ENCODE measurements around the gene TMEM272.
"Not testable (repeated sequence)": the region's sequence is repeated elsewhere in the genome, so short reads cannot be mapped to it uniquely, and the experiment has no call there.

TMEM272 gene

DNA sequence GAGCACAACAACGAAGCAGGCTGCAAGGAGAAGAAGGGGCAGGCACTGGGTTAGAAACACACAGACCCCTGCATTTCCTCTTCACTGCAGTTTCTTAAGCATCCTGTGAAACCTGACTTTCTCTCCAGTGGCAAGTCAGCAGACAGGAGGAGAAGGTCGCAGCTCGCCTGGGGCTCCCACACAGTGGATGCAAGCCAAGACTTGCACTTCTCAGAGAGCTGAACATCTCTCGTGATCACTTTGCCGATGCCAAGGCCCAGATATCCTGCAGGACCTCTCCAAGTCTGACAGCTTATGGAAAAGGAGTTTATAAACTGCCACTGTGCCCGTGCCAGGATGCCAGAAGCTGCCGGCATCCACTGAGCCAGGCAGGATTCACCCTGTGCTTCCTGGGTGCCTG lies 18.4 kb downstream of the TMEM272 start:
- Histone ChIP-seq H3K36me3 (replicated peaks) (no peaks in the 10 kb centered on the region), H3K4me3 (ENCODE audit: low read depth, low read length) (no peak overlapping the region), H3K27me3 (replicated peaks) (peaks cover 5% of the 10 kb centered on the region), H3K27ac (no peak overlapping the region)
- in situ Hi-C loops (cut with HindIII; ENCODE audit: low pct_ligation_motif_present, low sequenced_read_pairs), result no loop called here
- DNase-seq, result no peak
- TF ChIP-seq, protein P1, sequence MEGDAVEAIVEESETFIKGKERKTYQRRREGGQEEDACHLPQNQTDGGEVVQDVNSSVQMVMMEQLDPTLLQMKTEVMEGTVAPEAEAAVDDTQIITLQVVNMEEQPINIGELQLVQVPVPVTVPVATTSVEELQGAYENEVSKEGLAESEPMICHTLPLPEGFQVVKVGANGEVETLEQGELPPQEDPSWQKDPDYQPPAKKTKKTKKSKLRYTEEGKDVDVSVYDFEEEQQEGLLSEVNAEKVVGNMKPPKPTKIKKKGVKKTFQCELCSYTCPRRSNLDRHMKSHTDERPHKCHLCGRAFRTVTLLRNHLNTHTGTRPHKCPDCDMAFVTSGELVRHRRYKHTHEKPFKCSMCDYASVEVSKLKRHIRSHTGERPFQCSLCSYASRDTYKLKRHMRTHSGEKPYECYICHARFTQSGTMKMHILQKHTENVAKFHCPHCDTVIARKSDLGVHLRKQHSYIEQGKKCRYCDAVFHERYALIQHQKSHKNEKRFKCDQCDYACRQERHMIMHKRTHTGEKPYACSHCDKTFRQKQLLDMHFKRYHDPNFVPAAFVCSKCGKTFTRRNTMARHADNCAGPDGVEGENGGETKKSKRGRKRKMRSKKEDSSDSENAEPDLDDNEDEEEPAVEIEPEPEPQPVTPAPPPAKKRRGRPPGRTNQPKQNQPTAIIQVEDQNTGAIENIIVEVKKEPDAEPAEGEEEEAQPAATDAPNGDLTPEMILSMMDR (IDR thresholded peaks at IDR 0.05; ENCODE audit: low read depth, low read length, missing control alignments), result no peak

DNA sequence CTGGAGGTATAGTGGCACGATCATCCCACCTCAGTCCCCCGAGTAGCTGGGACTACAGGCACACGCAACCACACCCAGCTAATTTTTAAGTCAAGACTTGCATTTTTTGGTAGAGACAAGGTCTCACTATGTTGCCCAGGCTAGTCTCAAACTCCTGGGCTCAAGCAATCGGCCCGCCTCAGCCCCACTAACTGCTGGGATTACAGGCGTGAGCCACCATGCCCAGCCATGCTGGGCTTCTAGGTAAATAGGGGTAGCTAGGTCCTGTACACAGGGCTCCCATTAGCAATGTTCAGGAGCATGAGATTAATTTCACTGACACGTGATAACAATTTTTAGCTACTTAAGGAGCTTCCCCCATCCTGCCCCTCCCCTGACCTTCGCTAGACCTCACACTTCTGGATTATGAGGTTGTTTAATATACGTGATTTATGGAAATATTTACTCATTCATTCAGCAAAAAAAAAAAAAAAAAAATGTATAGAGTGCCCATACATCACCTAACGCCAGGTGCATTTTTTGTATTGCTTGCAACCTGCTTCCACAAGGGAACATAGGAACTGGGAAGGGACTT lies 19.2 kb downstream of the TMEM272 start:
- H3K4me3 ChIP-seq (ENCODE audit: low read depth, low read length), result no peak overlapping the region
- in situ Hi-C loops (cut with HindIII; ENCODE audit: low pct_ligation_motif_present, low sequenced_read_pairs), result no loop called here
- H3K27me3 ChIP-seq (replicated peaks), result peaks cover 5% of the 10 kb centered on the region
- no peak for DNase-seq
- H3K27ac ChIP-seq, result no peak overlapping the region
- no peaks in the 10 kb centered on the region for H3K36me3 ChIP-seq (replicated peaks)
- TF ChIP-seq, protein P1 (IDR thresholded peaks at IDR 0.05; ENCODE audit: low read depth, low read length, missing control alignments), result no peak

DNA sequence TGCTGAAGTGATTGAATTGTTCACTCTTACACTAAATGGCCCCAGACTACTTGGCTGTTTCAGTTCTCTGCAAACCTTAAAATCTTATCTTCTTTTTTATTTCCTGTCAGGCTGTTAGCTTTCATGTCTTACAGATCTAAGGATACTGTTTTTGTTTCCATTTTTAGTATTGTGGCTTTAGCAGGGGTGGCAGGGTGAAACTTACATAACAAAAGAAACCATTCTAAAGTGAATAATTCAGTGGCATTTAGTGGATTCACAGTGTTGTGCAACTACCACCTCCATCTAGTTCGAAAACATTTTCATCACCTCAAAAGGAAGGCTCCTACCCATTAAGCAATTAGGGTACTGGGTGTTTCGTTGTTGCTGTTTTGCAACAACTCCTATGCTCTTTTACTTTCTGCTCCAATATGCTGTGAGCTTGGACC lies 19.8 kb downstream of the TMEM272 start:
- no peak for DNase-seq
- Histone ChIP-seq H3K27ac (no peak overlapping the region), H3K36me3 (replicated peaks) (no peaks in the 10 kb centered on the region), H3K27me3 (replicated peaks) (peaks cover 5% of the 10 kb centered on the region), H3K4me3 (ENCODE audit: low read depth, low read length) (no peak overlapping the region)
- in situ Hi-C loops (cut with HindIII; ENCODE audit: low pct_ligation_motif_present, low sequenced_read_pairs), result no loop called here
- TF ChIP-seq, protein P1 (IDR thresholded peaks at IDR 0.05; ENCODE audit: low read depth, low read length, missing control alignments), result no peak

DNA sequence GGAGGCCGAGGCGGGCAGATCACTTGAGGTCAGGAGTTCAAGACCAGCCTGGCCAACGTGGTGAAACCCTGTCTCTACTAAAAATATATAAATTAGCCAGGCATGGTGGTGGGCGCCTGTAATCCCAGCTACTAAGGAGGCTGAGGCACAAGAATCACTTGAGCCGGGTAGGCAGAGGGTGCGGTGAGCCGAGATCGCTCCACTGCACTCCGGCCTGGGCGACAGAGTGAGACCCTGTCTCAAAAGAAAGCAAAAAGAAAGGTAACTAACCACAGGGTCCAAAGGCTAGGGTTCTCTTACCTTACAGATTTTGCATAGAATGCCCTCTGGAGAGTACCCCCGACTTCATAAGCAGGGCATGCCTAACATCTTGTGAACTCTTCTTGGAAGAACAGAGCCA lies 20.3 kb downstream of the TMEM272 start:
- H3K27ac ChIP-seq; H3K27me3 ChIP-seq (replicated peaks); DNase-seq; H3K4me3 ChIP-seq (ENCODE audit: low read depth, low read length); H3K36me3 ChIP-seq (replicated peaks); in situ Hi-C loops (cut with HindIII; ENCODE audit: low pct_ligation_motif_present, low sequenced_read_pairs): not testable (repeated sequence)

DNA sequence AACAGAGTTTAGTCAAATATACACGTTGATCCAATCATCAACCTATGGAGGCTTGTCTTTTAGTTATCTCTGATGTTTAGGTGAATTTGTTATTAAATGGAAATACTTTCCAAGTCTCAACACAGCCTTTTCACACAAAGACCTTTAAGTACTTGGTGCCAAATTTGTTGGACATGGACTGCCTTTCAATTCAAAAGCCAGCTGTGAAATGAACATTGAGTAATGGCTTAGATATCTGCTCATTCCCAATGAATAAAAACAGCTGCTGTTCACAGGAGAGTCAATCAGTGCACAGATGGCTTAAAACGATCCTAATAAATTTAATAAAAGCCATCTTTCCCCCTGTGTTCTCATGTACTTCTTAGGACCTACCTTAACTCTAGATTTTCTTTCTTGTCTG lies 21.1 kb downstream of the TMEM272 start:
- TF ChIP-seq, protein P1 (IDR thresholded peaks at IDR 0.05; ENCODE audit: low read depth, low read length, missing control alignments), result no peak
- Histone ChIP-seq H3K27ac (no peak overlapping the region), H3K4me3 (ENCODE audit: low read depth, low read length) (no peak overlapping the region), H3K27me3 (replicated peaks) (peaks cover 5% of the 10 kb centered on the region), H3K36me3 (replicated peaks) (no peaks in the 10 kb centered on the region)
- in situ Hi-C loops (cut with HindIII; ENCODE audit: low pct_ligation_motif_present, low sequenced_read_pairs), result no loop called here
- DNase-seq, result no peak

DNA sequence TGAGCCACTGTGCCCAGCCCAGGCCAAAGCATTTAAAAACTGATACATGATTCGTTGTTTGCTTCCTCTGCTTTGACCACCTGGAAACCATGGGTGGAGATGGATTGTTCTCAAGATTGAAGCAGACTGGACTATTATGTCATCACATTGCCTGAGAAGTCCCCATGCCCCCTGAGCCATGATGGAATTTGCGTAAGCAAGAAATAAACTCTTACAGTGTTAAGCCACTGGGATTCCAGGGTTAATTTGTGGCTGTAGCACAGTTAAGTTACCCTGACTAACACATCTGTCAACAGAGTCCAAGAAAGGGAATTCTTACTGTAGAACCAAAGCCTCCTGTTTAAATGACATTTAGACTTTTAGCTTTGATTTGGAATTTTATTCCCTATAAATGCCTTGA lies 21.6 kb downstream of the TMEM272 start:
- H3K27me3 ChIP-seq (replicated peaks), result peaks cover 5% of the 10 kb centered on the region
- TF ChIP-seq, protein P1 (IDR thresholded peaks at IDR 0.05; ENCODE audit: low read depth, low read length, missing control alignments), result no peak
- H3K4me3 ChIP-seq (ENCODE audit: low read depth, low read length), result no peak overlapping the region
- H3K27ac ChIP-seq, result no peak overlapping the region
- H3K36me3 ChIP-seq (replicated peaks), result no peaks in the 10 kb centered on the region
- no peak for DNase-seq
- in situ Hi-C loops (cut with HindIII; ENCODE audit: low pct_ligation_motif_present, low sequenced_read_pairs), result no loop called here

Data from brain microvascular endothelial cell (primary cell).